ENCODE measurements around the gene DHX9. TPM values are rescaled to one million over a fixed set of nuclear protein-coding genes. Genes with fewer than 3 reads are reported as not detected.

DHX9 gene
- total RNA-seq = 265 and 266 TPM in 2 replicates

- no peaks in the 10 kb centered on the region for H3K9me3 Mint-ChIP-seq
- ATAC-seq (ENCODE audit: low read depth) (peak; percentile 82), DNase-seq (peak; percentile 99)
- no peaks in the 10 kb centered on the region for H3K27me3 Mint-ChIP-seq
- peak within 1 kb of the TSS; percentile 92 for H3K4me3 Mint-ChIP-seq
- ChIA-PET POLR2A (interaction anchor here (0.5 to 2.9 kb wide), 7 partner anchors 10 to 633 kb away, joined by 3 to 9 read pairs (median 5); partner anchors contain the start of genes NPL and SMG7), CTCF (interaction anchor here (0.9 to 1.6 kb wide), 4 partner anchors 45 to 242 kb away, joined by 3 to 4 read pairs (median 4); no protein-coding TSS in a partner anchor)
- intact Hi-C loops (cut with micrococcal nuclease) = loop anchor here (1.0 to 5.0 kb wide), 10 partner anchors 38 to 812 kb away; partner anchors contain the start of genes LAMC1, NPL, RGS16 and RNASEL
- H3K27ac Mint-ChIP-seq = peak within 1 kb of the TSS; percentile 98
- H3K4me1 Mint-ChIP-seq = peaks cover 39% of the 10 kb centered on the region
- peaks cover 38% of the 10 kb centered on the region for H3K36me3 Mint-ChIP-seq (ENCODE audit: low read depth)
- TF ChIP-seq CTCF (IDR thresholded peaks at IDR 0.05) = no peak
Measured at GRCh38 chr1:182839209-182840066, at the start of gene DHX9. Gene DHX9, plus strand, starts transcription at chr1:182839347. Its CDS starts 3,220 bp downstream, at chr1:182842567.

DNA sequence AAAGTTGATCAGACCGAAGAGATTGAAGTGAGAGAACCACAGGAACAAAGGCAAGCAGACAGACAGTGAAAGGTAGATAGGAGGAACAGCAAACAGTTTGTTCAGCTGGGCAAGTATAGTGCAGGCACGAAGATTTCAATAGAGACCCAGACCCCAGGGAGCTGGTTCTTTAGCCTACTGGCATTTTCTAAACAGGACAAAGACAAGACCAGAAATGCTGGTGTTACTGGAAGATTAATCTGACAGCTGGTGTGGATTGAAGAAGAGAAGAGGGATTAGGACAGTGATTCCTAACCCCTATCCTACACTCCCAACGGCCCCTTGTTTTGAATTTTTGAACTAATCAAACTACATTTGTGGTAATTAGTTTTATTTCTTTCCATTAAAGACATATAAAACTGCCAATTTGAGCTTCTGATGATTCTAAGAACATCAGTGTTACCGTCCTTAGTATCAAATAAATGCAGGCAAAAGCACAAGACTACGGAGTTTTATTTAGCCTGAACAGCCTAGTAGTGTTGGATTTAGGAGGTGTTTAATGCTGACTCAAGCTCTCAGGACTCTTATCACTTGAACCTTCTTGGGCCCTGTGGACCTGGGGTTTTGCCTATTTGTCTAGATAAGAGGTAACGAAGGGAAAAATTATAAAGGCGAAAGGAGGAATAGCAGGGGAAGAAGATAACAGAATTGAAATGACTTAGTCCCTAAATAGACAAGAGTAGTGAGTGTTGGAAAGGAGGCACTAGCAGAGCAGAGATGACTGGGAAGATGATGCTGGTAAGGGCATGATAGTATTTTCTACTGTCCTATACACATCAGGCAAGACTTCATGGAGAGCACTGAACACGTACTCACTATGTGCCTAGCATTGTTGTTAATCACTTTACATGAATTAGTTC lies 47.6 kb upstream of the DHX9 start:
- Mint-ChIP-seq H3K4me3 (no peak overlapping the region), H3K36me3 (ENCODE audit: low read depth) (no peaks in the 10 kb centered on the region), H3K4me1 (peaks cover 25% of the 10 kb centered on the region), H3K27ac (no peak overlapping the region), H3K9me3 (no peaks in the 10 kb centered on the region), H3K27me3 (peaks cover 3% of the 10 kb centered on the region)
- CTCF ChIA-PET = interaction anchor here (0.8 to 2.9 kb wide), 4 partner anchors 9 to 202 kb away, joined by 3 to 11 read pairs (median 4); no protein-coding TSS in a partner anchor
- POLR2A ChIA-PET = no interaction called here
- ATAC-seq (ENCODE audit: low read depth) (no peak), DNase-seq (no peak)
- TF ChIP-seq CTCF (IDR thresholded peaks at IDR 0.05) = no peak
- intact Hi-C loops (cut with micrococcal nuclease) = no loop called here

- TF ChIP-seq CTCF (IDR thresholded peaks at IDR 0.05) = no peak
- Mint-ChIP-seq H3K27ac (no peak overlapping the region), H3K4me1 (peaks cover 21% of the 10 kb centered on the region), H3K9me3 (no peaks in the 10 kb centered on the region), H3K27me3 (peaks cover 3% of the 10 kb centered on the region), H3K36me3 (ENCODE audit: low read depth) (no peaks in the 10 kb centered on the region), H3K4me3 (no peak overlapping the region)
- POLR2A ChIA-PET = no interaction called here
- CTCF ChIA-PET = interaction anchor here (2.9 kb wide), 1 partner anchor 11 kb away, joined by 11 read pairs; no protein-coding TSS in a partner anchor
- DNase-seq = no peak
- ATAC-seq (ENCODE audit: low read depth) = no peak
- intact Hi-C loops (cut with micrococcal nuclease) = no loop called here
Measured at GRCh38 chr1:182794091-182794490, 45.1 kb upstream of the DHX9 start.

- ATAC-seq (ENCODE audit: low read depth) = no peak
- no peak overlapping the region for H3K4me3 Mint-ChIP-seq
- no peak overlapping the region for H3K27ac Mint-ChIP-seq
- no peak for TF ChIP-seq CTCF (IDR thresholded peaks at IDR 0.05)
- ChIA-PET CTCF (interaction anchor here (2.9 kb wide), 1 partner anchor 12 kb away, joined by 11 read pairs; no protein-coding TSS in a partner anchor), POLR2A (no interaction called here)
- H3K36me3 Mint-ChIP-seq (ENCODE audit: low read depth) = no peaks in the 10 kb centered on the region
- H3K4me1 Mint-ChIP-seq = peaks cover 18% of the 10 kb centered on the region
- DNase-seq = no peak
- H3K9me3 Mint-ChIP-seq = no peaks in the 10 kb centered on the region
- intact Hi-C loops (cut with micrococcal nuclease) = no loop called here
- peaks cover 3% of the 10 kb centered on the region for H3K27me3 Mint-ChIP-seq
Measured at GRCh38 chr1:182794676-182795201, 44.4 kb upstream of the DHX9 start.
